Activated CD4-positive, alpha-beta memory T cell treated with anti-CD3 and anti-CD28 coated beads for 36 hours (primary cell): Measurements from ENCODE around the gene MYO18B. TPM values are rescaled to one million over a fixed set of nuclear protein-coding genes. Genes with fewer than 3 reads are reported as not detected.

Experiments used
- CTCF ChIA-PET: fragments of 350-600 bp; sonication (Branson Sonifier 250); formaldehyde crosslinking; loops from one replicate; lab custom pipeline; 2021; ENCODE audit warnings: antibody characterized with exemption, inconsistent platforms; lab: Charles Lee
- POLR2A ChIA-PET: fragments of 350-600 bp; sonication (Branson Sonifier 250); formaldehyde crosslinking; loops from one replicate; lab custom pipeline; 2021; ENCODE audit warnings: antibody characterized with exemption; lab: Charles Lee
- DNase-seq: peaks from one replicate; pipeline ENCODE4 v3.0.0-alpha.2; 2020
- H3K27ac Mint-ChIP-seq: one replicate; pipeline ENCODE4 v1.8.0; 2021; ENCODE audit warnings: mixed read lengths
- H3K27me3 Mint-ChIP-seq: one replicate; pipeline ENCODE4 v1.8.0; 2021; ENCODE audit warnings: mixed read lengths
- H3K36me3 Mint-ChIP-seq: one replicate; pipeline ENCODE4 v1.8.0; 2021; ENCODE audit warnings: mixed read lengths
- H3K4me1 Mint-ChIP-seq: one replicate; pipeline ENCODE4 v1.8.0; 2021; ENCODE audit warnings: low read depth, mixed read lengths
- H3K4me3 Mint-ChIP-seq: one replicate; pipeline ENCODE4 v1.8.0; 2021; ENCODE audit warnings: mild to moderate bottlenecking, mixed read lengths
- H3K9me3 Mint-ChIP-seq: one replicate; pipeline ENCODE4 v1.8.0; 2021; ENCODE audit warnings: mixed read lengths
- intact Hi-C: fragments of 100-400 bp; cut with micrococcal nuclease; formaldehyde crosslinking; loops from one replicate; pipeline ENCODE4 v1.15.1; 2023
- total RNA-seq, 2 experiments: library from RNA; stranded (reverse); gene quantifications; one replicate each; pipeline ENCODE4 v1.2.3, GENCODE V29; 2021

The MYO18B gene
- total RNA-seq, 2 experiments from 2014 or later, result 0.22 to 0.29 TPM

DNA sequence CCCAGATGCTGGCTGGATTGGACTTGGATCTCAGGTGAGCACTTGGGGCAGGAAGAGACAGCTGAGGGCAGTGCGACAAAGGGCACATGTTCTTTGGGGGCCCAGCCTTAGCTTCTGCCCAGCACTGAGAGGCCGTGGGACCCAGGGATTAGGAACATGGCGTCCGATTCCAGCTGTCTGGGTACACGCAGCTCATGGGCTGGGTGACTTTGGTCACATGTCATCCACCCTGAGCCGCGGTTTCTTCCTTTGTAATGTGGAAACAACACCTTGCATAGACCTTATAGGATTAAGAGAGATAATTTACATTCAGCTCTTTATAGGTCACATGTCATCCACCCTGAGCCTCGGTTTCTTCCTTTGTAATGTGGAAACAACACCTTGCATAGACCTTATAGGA, 39.8 kb downstream of the MYO18B start:
- Mint-ChIP-seq H3K36me3 (no peaks in the 10 kb centered on the region), H3K9me3 (no peaks in the 10 kb centered on the region), H3K27me3 (no peaks in the 10 kb centered on the region), H3K4me1 (no peaks in the 10 kb centered on the region), H3K27ac (no peak overlapping the region), H3K4me3 (no peak overlapping the region)
- ChIA-PET POLR2A (no interaction called here), CTCF (interaction anchor here (1.8 kb wide), 1 partner anchor 9 kb away, joined by 8 read pairs; no protein-coding TSS in a partner anchor)
- DNase-seq, result no peak
- intact Hi-C loops, result no loop called here

DNA sequence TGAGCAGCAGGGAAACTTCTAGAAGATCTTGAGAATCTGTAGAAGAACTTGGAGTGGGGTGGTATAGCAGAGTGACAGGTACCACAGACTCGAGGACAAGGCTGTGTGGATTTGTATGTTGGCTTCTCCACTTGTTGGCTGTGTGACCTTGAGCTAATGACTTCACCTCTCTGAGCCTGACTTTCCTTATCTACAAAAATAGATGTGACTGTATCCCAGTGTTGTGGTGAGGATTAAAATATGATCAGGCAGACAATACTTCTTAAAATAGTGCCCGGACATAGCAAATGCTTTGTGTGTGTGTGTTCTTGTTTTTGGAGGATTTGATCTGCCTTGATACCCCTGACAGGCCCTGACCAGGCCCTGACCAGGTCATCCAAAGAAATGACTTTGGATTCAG, 40.8 kb downstream of the MYO18B start:
- Mint-ChIP-seq H3K36me3 (no peaks in the 10 kb centered on the region), H3K4me1 (no peaks in the 10 kb centered on the region), H3K27me3 (no peaks in the 10 kb centered on the region), H3K4me3 (no peak overlapping the region), H3K9me3 (no peaks in the 10 kb centered on the region), H3K27ac (no peak overlapping the region)
- ChIA-PET CTCF (interaction anchor here (1.8 kb wide), 1 partner anchor 10 kb away, joined by 8 read pairs; no protein-coding TSS in a partner anchor), POLR2A (no interaction called here)
- intact Hi-C loops, result no loop called here
- no peak for DNase-seq

DNA sequence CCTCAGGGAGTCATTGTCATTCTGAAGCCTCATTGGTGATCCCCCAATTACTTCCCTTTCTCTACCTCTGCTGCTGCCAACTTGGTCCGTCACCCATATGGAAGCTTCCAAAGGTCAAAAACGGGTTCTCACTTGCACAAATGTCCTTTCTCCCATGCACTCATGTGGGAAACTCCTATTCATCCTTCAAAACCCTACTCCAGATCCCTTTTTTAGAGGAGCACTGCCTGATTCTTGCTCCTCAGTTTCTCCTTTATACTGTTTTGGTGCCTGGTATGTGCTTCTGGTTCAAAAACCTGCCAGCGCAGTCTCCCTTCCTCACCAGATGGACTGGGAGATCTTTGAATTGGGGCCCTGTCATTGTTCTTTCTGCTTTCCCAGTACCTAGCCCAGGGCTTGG, 41.9 kb downstream of the MYO18B start:
- POLR2A ChIA-PET, result no interaction called here
- Mint-ChIP-seq H3K27me3 (no peaks in the 10 kb centered on the region), H3K9me3 (no peaks in the 10 kb centered on the region), H3K4me1 (no peaks in the 10 kb centered on the region), H3K4me3 (no peak overlapping the region), H3K36me3 (no peaks in the 10 kb centered on the region), H3K27ac (no peak overlapping the region)
- intact Hi-C loops, result no loop called here
- DNase-seq, result no peak
- CTCF ChIA-PET, result interaction anchor here (0.5 to 1.3 kb wide), 2 partner anchors 12 to 895 kb away, joined by 3 read pairs; no protein-coding TSS in a partner anchor

DNA sequence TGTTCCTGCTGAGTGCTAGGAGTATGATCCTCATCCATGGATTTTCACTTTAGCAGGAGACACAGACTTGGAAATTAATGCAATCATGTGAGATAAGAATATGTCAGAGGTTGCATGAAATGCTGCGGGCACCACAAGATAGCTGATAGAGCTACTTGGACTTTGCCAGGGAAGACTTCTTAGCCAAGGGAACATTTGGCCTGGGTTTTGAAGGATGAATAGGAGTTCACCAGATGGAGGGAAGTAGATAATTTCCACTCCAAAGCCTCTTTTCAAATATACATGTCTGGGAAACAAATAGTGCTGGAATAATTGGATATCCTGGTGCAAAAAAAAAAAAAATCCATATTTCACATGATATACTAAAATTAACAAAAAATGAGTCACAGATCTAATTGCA, 44.2 kb downstream of the MYO18B start:
- no peak for DNase-seq
- no peaks in the 10 kb centered on the region for H3K27me3 Mint-ChIP-seq
- no peaks in the 10 kb centered on the region for H3K36me3 Mint-ChIP-seq
- ChIA-PET POLR2A (no interaction called here), CTCF (no interaction called here)
- no peak overlapping the region for H3K27ac Mint-ChIP-seq
- intact Hi-C loops, result no loop called here
- H3K9me3 Mint-ChIP-seq, result no peaks in the 10 kb centered on the region
- H3K4me3 Mint-ChIP-seq, result no peak overlapping the region
- no peaks in the 10 kb centered on the region for H3K4me1 Mint-ChIP-seq

DNA sequence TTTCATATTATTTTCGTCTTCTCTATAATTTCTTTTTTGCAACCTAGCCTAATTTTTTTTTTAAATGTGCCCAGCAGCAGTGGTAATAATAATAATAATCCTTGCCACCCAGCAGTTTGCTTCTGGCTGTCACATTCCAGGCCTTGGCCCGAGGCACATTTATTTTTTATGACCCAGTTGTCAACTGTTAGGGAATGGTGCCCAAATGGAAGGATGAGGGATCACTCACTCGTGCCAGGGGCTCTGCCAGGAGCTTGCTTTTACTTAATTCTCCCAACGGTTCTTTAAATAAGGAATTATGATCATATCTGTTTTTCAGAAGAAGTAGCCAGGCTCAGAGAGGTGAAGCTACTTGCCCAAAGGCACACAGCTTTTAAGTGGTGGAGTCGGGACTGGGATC, 49.6 kb downstream of the MYO18B start:
- H3K36me3 Mint-ChIP-seq, result no peaks in the 10 kb centered on the region
- no peaks in the 10 kb centered on the region for H3K4me1 Mint-ChIP-seq
- no peak for DNase-seq
- H3K27me3 Mint-ChIP-seq, result no peaks in the 10 kb centered on the region
- H3K27ac Mint-ChIP-seq, result no peak overlapping the region
- no peak overlapping the region for H3K4me3 Mint-ChIP-seq
- H3K9me3 Mint-ChIP-seq, result no peaks in the 10 kb centered on the region
- intact Hi-C loops, result no loop called here
- ChIA-PET CTCF (no interaction called here), POLR2A (no interaction called here)

DNA sequence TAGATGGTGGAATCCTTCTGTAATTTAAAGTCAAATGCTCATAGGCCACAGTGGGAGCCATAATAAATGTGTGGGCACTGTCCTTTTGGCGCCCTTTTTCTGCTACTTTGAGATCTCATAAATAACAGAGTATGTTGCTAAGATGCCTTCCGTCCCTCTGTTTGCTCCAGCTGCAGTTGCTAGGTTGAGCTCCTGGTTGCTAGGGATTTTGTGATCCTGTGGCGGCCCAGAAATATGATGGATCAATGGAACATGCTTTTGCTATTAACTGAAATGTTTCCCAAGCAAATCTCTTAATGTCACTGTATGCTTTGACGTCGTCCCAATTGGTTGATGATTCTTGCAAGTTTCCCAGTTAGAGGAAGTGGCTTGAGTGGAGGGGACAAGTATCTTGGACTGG, 53.5 kb downstream of the MYO18B start:
- Mint-ChIP-seq H3K27ac (no peak overlapping the region), H3K36me3 (no peaks in the 10 kb centered on the region), H3K27me3 (peaks cover 2% of the 10 kb centered on the region), H3K9me3 (no peaks in the 10 kb centered on the region), H3K4me1 (no peaks in the 10 kb centered on the region), H3K4me3 (no peak overlapping the region)
- no peak for DNase-seq
- ChIA-PET POLR2A (no interaction called here), CTCF (interaction anchor here (1.7 kb wide), 1 partner anchor 8 kb away, joined by 6 read pairs; no protein-coding TSS in a partner anchor)
- intact Hi-C loops, result no loop called here

DNA sequence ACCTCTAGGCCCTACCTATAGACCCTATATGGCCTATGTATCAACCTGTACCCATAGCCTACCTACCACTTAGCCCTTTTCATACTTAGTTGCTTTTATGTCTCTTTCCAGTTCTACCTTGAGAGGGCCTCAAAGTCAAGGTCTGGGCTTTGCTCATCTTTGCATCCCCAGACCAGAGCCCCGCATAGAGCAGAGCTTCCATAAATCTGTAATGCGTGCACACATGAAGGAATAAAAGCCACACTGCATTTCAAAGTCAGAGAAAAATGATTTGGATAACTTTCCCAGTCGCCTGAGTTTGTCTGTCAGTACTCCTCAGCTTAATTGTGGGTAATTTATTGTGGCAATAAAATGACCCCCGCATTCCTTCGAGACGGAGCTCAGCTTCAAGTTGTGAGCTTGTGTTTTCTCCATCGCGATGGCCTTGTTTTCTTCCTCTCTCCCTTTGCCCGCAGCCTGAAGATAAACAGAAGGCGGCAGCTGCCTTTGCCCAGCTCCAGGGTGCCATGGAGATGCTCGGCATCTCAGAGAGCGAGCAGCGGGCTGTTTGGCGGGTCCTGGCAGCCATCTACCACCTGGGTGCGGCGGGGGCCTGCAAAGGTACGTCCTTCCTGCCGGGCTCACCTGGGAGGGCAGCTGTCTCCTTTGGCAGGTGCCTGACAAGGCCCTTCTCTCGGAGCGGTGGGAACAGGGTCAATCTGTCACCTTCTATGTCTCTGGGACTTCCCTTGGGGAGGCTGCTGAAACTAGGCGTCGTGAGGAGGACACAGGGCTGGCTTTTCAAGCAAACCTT, 55.7 kb downstream of the MYO18B start:
- no peak for DNase-seq
- no peak overlapping the region for H3K4me3 Mint-ChIP-seq
- intact Hi-C loops, result no loop called here
- no peak overlapping the region for H3K27ac Mint-ChIP-seq
- H3K36me3 Mint-ChIP-seq, result no peaks in the 10 kb centered on the region
- H3K27me3 Mint-ChIP-seq, result peaks cover 2% of the 10 kb centered on the region
- ChIA-PET POLR2A (no interaction called here), CTCF (no interaction called here)
- no peaks in the 10 kb centered on the region for H3K9me3 Mint-ChIP-seq
- H3K4me1 Mint-ChIP-seq, result no peaks in the 10 kb centered on the region

DNA sequence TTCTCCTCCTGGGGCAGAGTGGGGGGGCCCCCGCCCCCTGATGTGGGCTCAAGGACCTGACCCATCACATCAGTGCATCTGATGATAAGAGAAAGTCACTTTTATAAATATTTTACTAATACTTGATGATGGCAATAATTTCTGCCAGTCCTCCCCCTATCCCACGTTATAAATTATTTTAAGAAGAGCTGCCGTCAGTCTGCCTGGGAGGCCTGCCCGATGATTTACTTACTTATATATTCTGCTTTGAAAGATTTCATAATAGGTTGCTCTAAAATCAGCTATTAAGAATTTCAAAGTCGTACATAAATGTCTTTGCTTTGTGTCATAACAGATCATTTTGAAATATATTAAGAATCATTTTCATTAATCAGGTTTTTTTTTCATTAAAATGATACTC, 58.8 kb downstream of the MYO18B start:
- intact Hi-C loops, result no loop called here
- H3K36me3 Mint-ChIP-seq, result no peaks in the 10 kb centered on the region
- DNase-seq, result no peak
- H3K4me3 Mint-ChIP-seq, result no peak overlapping the region
- ChIA-PET POLR2A (no interaction called here), CTCF (interaction anchor here (1.0 kb wide), 1 partner anchor 12 kb away, joined by 3 read pairs; no protein-coding TSS in a partner anchor)
- peaks cover 2% of the 10 kb centered on the region for H3K27me3 Mint-ChIP-seq
- H3K9me3 Mint-ChIP-seq, result no peaks in the 10 kb centered on the region
- H3K27ac Mint-ChIP-seq, result no peak overlapping the region
- no peaks in the 10 kb centered on the region for H3K4me1 Mint-ChIP-seq

DNA sequence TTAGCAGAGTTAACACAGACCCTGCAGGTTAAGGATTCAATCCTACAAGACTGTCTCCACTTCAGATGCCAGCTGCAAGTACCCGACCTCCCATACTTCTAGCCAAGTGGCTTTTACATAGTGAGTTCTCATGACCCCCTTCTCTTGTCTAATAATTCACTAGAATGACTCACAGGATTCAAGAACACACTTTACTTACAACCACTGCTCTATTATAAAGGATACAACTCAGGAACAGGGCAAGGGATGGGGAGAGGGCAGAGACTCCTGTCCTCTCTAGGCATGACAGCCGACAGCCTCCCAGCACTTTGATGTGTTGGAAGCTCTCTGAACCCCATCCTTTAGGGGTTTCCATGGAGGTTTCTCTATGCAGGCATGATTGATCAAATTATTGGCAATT, 60.0 kb downstream of the MYO18B start:
- CTCF ChIA-PET, result no interaction called here
- Mint-ChIP-seq H3K27me3 (peaks cover 3% of the 10 kb centered on the region), H3K9me3 (no peaks in the 10 kb centered on the region), H3K36me3 (no peaks in the 10 kb centered on the region), H3K27ac (no peak overlapping the region), H3K4me1 (no peaks in the 10 kb centered on the region), H3K4me3 (no peak overlapping the region)
- DNase-seq, result no peak
- POLR2A ChIA-PET, result no interaction called here
- intact Hi-C loops, result no loop called here

DNA sequence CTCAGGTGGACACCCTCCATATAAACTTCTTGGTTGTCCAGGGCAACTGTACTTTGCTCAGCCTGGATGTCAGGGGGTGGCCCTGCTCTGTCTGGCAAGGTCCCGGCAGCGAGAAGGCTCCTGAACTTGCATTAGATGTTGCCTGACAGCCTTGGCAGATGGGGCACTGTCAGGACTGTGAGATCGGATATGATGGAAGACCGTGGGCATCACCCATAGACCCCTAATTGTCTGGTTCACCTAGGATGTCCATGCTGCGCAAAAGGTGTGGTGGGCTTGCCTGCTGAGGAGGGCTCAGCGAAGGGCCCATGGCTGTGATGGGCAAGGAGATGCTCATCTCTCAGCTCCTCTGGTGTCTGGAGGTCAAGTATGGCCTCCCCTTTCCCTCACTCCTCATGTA, 62.7 kb downstream of the MYO18B start:
- Mint-ChIP-seq H3K36me3 (no peaks in the 10 kb centered on the region), H3K4me1 (no peaks in the 10 kb centered on the region), H3K4me3 (no peak overlapping the region), H3K9me3 (peaks cover 3% of the 10 kb centered on the region), H3K27me3 (peaks cover 2% of the 10 kb centered on the region), H3K27ac (no peak overlapping the region)
- DNase-seq, result no peak
- intact Hi-C loops, result no loop called here
- ChIA-PET POLR2A (interaction anchor here (0.6 kb wide), 1 partner anchor 21 kb away, joined by 3 read pairs; no protein-coding TSS in a partner anchor), CTCF (no interaction called here)

DNA sequence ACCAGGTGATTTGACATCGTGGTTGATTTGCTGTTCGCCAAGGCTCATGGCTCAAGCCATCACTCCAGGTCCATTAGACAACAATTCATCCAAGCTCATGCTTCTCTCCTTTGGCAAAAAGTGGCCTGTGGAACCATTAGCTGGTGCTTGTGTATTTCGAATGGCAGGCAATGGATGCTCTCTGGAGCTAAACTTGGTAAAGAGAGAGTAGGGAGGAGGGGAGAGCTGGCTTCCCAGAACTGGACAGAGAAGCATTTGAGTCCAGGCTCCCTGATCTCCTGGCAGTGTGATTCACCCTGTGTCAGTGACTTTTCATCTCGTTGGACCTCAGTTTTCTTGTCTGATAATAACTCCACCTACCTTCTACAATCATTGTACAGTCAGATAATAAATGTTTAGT, 64.6 kb downstream of the MYO18B start:
- POLR2A ChIA-PET, result no interaction called here
- intact Hi-C loops, result no loop called here
- no peaks in the 10 kb centered on the region for H3K4me1 Mint-ChIP-seq
- no peak for DNase-seq
- no peak overlapping the region for H3K27ac Mint-ChIP-seq
- CTCF ChIA-PET, result no interaction called here
- H3K27me3 Mint-ChIP-seq, result peaks cover 2% of the 10 kb centered on the region
- H3K36me3 Mint-ChIP-seq, result no peaks in the 10 kb centered on the region
- no peak overlapping the region for H3K4me3 Mint-ChIP-seq
- peaks cover 3% of the 10 kb centered on the region for H3K9me3 Mint-ChIP-seq

DNA sequence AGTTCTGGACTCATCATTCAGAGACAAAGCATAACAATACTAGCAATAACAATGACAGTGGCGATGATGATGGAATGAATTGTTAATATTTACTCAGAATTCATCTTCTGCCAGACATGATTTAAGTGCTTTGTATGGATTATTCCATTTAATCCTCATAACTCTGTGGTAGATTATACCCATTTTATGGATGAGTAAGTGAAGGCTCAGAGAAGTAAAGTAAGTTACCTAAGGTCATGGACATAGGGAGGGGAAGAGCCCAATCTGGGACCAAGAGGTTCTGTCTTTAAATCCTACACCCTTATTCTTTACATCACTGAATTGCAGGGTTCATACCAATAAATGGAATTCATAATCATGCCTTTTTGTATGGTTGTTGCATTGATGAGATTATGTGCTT, 72.7 kb downstream of the MYO18B start:
- Mint-ChIP-seq H3K4me1 (no peaks in the 10 kb centered on the region), H3K27me3 (peaks cover 7% of the 10 kb centered on the region), H3K36me3 (no peaks in the 10 kb centered on the region), H3K4me3 (no peak overlapping the region), H3K9me3 (no peaks in the 10 kb centered on the region), H3K27ac (no peak overlapping the region)
- ChIA-PET POLR2A (no interaction called here), CTCF (no interaction called here)
- intact Hi-C loops, result no loop called here
- DNase-seq, result no peak

DNA sequence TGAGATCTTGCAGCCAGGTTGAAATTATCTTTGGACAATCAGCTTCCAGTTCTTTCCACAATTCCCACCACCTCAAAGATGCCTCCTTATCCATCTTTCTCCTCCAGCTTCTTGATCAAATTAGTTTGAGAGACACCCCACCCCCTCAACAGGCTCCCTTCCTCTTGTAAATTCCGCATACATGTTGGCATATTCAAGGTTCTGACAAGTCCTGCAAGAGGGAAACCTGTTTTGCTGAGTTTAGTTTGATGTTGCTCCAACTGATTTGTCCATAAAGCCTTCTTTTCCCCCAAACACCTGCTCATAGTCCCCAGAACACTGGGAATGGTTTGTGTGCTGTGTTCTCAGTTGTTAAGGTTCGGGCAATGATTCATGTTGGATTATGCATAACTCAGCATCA, 73.6 kb downstream of the MYO18B start:
- CTCF ChIA-PET, result no interaction called here
- no peak overlapping the region for H3K27ac Mint-ChIP-seq
- intact Hi-C loops, result no loop called here
- no peaks in the 10 kb centered on the region for H3K9me3 Mint-ChIP-seq
- no peaks in the 10 kb centered on the region for H3K36me3 Mint-ChIP-seq
- H3K4me3 Mint-ChIP-seq, result no peak overlapping the region
- DNase-seq, result no peak
- H3K27me3 Mint-ChIP-seq, result peaks cover 7% of the 10 kb centered on the region
- H3K4me1 Mint-ChIP-seq, result no peaks in the 10 kb centered on the region
- POLR2A ChIA-PET, result no interaction called here
